GM19239 (cell line): ENCODE results near the gene BAIAP2L2.
"Not testable (repeated sequence)": the region's sequence is repeated elsewhere in the genome, so short reads cannot be mapped to it uniquely, and the experiment has no call there.

ENCODE experiments used
- DNase-seq: peaks from one replicate; pipeline ENCODE4 v3.0.0; 2011; ENCODE audit warnings: low spot score; ENCODE audit not compliant: insufficient read length
- FAIRE-seq: peaks from 2 replicates; lab custom pipeline; 2011; peaks lifted over from hg19 to GRCh38; lab: Jason Lieb, UNC

Gene BAIAP2L2

DNA sequence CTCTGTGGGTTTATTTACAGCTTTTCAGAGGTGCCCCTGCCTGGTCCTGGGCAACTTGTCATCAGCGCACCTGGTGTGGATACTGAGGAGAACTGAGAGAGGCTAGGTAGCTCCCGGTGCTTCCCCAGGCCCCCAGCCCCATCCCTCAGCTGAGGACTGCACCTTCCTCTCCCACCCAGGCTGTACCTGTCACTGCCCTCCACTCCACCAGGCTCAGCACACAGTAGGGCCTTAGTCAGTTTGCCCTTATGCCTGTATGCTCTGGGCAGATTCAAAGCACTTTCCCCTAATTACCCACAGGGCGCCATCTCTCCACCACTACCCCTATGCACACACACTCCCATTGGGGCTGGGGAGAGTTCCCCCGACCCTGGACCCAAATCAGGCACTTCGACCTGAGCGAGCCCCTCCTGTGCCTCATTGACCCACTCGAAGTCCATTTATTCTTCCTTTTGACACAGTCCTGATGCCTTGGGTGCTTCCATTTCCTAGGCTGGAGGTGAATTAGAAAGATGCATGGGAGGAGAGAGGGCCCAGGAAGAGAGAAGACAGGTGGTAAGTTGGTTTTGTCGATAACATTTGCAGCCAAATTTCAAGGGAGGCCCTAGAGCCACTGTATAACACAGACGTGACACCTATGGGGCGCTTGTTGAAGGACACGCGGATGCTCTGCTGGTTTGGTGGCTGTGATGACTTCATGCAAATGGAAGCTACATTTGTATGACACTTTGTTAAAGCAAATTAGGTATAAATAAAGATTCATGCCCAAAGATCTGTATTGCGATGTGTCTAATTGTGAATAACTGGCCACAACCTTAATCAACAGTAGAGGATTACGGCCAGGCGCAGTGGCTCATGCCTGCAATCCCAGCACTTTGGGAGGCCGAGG lies 67.1 kb downstream of the BAIAP2L2 start:
- no peak for FAIRE-seq
- DNase-seq = no peak

- FAIRE-seq (no peak), DNase-seq (no peak)
These were observed 68.0 kb downstream of the BAIAP2L2 start for GRCh38 chr22:38042488-38042790.

GRCh38 chr22:38041760-38042487 lies 68.6 kb downstream of the BAIAP2L2 start:
- FAIRE-seq (no peak), DNase-seq (no peak)

DNA sequence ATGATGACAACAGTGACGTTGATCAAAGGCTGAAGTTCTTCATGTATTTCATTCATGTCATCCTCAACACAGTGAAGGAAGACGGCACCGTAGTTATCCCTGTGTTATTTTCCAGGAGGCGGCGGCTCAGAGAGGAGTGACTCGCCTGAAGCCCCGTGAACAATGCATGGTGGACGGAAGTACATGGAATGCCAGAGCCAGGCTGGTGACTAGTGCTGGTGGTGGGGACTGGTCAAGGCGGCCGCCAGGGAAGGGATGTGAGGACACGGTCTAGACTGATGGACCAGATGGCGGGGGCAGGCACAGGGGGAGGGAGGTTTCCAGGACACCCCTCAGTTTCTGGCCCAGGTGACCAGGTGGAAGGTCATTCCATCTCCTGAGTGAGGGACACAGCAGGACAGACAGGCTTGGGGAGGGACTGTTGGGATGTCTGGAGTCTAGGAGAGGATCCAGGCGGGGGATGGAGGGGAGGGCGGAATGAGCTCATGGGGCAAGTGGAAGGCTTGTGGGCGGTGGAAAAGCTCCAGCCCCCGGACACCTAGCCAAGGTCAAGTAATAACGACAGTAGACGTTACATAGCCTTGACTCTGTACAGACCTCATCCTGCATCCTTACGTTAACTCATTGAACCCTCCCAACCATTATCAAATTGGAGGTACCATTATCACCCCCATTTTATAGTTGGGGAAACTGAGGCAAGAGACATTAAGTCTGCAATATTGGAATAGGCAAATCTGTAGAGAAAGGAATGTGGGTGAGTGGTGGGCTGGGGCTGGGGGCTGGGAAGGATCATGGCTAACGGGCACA lies 69.3 kb downstream of the BAIAP2L2 start:
- DNase-seq = no peak
- FAIRE-seq = no peak

DNA sequence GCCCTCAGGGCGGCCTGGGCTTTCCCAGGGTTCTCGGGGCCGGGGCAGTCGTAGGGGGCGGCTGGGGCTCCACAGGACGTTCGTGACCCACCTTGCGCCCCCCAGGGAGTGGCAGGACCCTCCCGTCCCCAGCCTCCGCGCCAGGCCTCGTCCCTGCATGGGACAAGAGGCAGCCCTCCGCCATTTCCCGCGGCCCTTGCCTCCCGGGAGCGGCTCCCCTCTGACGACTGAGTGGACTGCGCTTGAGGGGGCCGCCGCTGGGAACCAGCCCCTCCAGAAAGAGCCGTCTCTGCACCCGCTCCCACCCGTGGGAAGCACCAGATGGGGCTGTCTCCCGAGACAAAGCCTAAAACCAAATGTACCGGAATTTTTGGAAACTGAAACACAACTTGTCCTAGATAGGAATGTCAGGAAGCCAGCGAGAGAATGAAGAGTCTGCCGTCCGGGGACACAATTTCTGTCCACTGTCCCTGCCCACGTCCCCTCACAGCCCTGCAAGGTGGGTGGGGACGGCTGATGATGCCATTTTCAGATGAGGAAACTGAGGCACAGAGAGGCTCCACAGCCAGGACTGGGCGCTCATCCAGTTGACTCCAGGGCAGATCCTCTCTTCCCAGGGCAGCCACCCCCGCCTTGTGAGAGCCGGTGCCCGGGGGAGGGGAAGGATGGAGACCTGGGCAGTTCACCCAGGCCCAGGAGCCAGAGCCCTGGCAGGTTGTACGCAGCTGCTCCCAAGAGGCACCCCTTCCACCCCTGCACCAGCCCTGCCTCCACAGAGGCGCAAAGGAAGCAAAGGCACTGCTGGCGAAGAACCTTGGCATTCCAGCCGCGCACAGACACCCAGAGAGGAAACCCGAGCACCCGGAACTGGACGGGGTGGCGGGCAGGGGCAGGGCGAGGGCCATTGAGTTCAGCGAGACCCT lies 71.3 kb downstream of the BAIAP2L2 start:
- FAIRE-seq (no peak), DNase-seq (no peak)

GRCh38 chr22:38038426-38038825 lies 72.1 kb downstream of the BAIAP2L2 start:
- DNase-seq (no peak), FAIRE-seq (no peak)

DNA sequence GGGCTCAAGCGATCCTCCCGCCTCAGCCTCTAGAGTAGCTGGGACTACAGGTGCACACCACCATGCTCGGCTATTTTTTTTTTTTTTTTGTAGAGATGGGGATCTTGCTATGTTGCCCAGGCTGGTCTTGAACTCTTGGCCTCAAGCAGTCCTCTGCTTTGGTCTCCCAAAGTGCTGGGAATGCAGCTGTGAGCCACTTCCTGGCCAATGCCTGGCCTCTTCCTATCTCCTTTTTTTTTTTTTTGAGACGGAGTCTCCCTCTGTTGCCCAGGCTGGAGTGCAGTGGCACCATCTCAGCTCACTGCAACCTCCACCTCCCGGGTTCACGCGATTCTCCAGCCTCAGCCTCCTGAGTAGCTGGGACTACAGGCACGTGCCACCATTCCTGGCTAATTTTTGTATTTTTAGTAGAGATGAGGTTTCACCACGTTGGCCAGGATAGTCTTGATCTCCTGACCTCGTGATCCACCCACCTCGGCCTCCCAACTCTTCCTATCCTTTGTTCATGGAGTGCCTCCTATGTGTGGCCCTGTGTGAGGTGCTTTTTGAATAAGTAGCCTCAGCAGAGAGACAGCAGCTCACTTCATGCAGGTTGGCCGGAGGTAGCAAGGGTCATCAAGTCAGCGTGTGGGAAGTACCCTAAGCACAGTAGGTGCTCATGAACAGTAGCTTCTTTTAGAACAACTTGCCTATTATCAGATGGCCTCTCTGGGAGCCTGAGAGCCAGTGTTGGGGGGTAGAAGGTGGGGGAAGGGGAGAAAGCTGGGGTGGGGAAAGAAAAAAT lies 72.9 kb downstream of the BAIAP2L2 start:
- not testable (repeated sequence) for FAIRE-seq, DNase-seq

- DNase-seq = no peak
- FAIRE-seq = no peak
These were observed 74.0 kb downstream of the BAIAP2L2 start for GRCh38 chr22:38036392-38037062.

- DNase-seq (no peak), FAIRE-seq (no peak)
These were observed 75.0 kb downstream of the BAIAP2L2 start for GRCh38 chr22:38035530-38035885.
